Epithelial cell of alveolus of lung (primary cell): Measurements from ENCODE around the gene TMTC1. TPM values are rescaled to one million over a fixed set of nuclear protein-coding genes. Genes with fewer than 3 reads are reported as not detected.

ENCODE experiments used
- total RNA-seq: library from RNA; depleted of rRNA; stranded (reverse); fragments of >200 nt; gene quantifications from 2 replicates; pipeline ENCODE4 v1.2.1, GENCODE V29; 2015

The TMTC1 gene
- total RNA-seq = 21.0 and 30.9 TPM in 2 replicates

DNA sequence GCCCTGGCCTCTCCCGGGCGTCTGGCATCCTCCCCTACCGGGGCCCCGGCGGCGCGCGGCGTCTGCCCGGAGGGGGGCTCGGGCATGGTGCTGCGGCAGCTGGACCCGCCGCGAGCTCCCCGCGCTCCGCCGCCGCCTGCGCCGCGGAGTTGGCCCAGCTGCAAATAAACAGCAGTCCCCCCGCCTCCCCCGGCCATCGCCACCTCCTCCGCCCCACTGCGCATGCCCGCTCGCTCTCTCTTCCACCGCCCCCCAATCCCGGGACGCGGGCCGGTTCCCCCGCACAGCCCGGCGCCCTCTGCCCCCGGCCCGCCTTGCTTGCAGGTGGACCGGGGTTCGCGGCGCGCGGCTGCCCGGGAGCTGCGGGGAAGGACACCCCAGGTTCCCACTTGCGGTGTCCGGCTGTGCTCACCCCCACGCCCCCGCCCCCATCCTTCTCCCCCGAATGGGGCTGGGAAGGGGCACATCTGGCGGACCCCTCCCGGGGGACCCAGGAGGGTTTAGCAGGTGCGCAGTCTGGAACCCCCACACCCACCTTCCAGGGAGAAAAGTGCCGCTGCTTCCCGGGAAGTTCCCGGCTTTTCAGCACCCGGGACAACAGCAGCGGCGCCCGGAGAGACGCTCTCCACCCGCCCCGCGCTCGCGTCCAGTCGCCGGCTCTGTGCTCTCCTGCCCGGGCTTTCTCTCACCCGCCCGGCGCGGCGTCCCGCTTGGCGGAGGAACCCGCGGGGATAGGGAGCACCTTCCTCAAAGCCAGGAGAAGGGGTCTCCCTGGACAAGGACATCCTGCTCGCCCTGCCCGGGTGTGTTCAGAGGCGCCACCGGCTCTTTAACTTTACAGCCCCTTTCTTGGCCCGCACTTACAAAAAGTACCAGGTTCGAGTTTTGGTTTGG, at the start of gene TMTC1:
Gene TMTC1, minus strand, starts transcription at position 170 of the 894 bp plus-strand sequence. CDS start 191 bp downstream, outside the sequence.

DNA sequence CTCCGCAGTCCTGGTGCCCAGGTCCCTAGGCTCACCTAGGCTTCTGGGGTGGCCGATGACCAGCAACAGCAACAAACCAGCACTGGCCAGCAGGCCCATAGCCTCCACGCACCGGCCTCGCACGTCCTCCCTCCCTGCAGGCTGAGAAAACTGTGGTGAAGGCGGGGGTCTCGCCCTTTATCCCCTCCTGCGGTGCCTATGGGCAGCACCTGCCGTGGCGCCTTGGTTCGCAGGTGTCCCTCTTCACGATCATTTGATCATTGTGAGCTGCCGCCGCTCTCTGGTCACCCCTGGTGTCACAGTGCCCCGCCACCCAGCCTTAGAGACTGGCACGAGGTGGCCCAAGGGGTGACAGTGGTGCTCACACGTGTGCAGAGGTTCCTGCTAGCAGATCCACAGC, 286.2 kb downstream of the TMTC1 start, which contains the start of gene OVCH1:
Gene OVCH1, minus strand, starts transcription at position 99 of the 400 bp plus-strand sequence. Its CDS starts 0 bp downstream, at position 99.

